Islet of Langerhans (tissue), 1 donor: Measurements from ENCODE around the gene RGR.

Experiments used
- FAIRE-seq: peaks from one replicate; lab custom pipeline; 2011; peaks lifted over from hg19 to GRCh38; lab: Jason Lieb, UNC

Gene RGR

DNA sequence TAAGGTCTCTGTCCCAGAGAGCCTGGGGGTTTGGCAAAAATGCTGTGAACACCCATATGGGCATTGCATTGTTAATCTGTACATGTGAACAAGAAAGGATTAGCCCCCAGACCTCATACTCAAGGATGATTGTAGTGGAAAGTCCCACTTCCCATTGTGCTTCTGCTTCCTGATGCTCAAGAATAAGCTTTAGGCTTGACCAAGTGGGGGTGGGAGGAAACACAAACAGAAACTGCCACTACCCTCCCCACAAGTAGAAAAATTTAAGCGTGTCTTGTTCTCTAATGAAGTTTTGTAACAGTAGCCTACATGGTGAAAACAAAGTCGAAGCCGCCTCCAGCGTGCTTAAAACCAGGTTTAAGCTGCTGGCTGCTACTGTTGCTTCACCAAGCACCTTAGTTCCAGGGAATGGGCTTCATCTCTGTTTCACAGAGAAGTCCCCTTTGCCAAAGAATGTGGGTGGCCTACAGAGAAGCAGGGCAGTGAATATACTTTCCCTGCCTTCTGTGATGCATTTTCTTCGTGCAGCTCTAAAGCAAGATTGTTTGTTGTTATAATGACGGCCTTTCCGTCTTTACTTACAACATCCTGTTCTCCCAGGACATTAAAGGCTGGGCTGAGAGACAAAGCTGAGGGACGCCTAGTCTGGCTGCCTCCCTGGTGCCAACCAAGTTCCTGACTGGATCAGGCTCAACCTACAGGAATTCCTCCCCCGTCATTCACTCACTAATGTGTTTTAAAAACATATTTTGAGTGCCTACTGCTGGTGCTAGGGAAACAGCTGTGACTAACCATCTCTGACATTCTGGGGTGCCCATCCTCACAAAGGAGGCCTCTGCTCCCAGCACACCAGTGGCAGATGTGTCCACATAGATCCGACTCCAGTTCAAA lies 51.5 kb downstream of the RGR start:
- no peak for FAIRE-seq

GRCh38 chr10:84298057-84298456 lies 53.2 kb downstream of the RGR start:
- FAIRE-seq = no peak

DNA sequence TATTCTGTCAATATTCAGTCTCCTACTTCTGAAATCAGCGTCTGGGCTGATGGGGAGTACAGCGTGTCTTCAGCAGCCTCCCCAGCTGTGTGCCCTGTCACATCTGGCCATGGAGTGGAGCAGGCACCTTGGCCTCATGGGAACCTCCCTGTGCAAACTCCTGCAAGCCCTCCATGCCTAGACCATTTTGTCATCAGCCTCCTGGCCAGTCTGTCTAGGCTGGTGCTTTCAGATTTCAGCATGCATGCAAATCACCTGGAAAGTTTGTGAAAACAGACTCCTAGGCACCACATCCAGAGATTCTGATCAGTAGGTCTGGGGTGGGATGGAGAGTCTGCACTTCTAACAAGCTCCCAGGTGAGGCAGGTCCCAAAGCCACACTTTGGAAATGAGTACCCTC lies 57.4 kb downstream of the RGR start:
- FAIRE-seq = no peak

DNA sequence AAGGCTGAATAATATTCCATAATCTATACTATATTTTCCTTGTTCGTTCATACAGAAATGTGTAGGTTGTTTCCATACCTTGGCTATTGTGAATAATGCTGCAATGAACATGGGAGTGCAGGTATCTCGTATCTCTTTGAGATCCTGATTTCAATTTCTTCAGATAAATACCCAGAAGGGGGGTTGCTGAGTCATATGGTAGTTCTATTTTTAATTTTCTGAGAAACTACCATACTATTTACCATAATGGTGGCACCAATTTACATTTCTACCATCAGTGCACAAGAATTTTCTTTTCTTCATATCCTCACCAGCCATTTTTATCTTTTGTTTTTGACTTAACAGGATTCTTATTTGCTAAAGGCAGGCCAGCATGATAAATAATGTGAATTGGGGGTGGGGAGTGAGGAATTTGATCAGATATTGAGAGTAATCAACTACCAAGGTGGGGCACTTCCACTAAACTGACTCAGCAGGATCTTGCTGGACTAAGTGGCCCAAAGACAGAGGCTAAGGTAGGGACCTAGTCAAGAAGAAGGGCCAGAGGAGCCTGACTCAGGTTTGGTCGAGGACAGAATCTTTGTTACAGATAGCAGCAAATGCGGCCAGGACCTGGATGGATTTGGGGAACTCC lies 62.0 kb downstream of the RGR start:
- FAIRE-seq = no peak

GRCh38 chr10:84308021-84308420 lies 63.2 kb downstream of the RGR start:
- FAIRE-seq = no peak

- no peak for FAIRE-seq
These were observed 63.8 kb downstream of the RGR start for GRCh38 chr10:84308481-84309304.
